Nephron progenitor cell (in vitro differentiated cells): ENCODE results near the gene KBTBD4.
"Not testable (repeated sequence)": the region's sequence is repeated elsewhere in the genome, so short reads cannot be mapped to it uniquely, and the experiment has no call there.

Experiments used
- DNase-seq: peaks from one replicate; pipeline ENCODE4 v3.0.0; 2021
- H3K27ac Mint-ChIP-seq: 2 replicates; pipeline ENCODE4 v1.8.0; 2021; ENCODE audit warnings: mild to moderate bottlenecking, moderate library complexity, mixed read lengths
- H3K27me3 Mint-ChIP-seq: 2 replicates; pipeline ENCODE4 v1.8.0; 2021; ENCODE audit warnings: mild to moderate bottlenecking, low read depth, mixed read lengths; ENCODE audit not compliant: poor library complexity
- H3K36me3 Mint-ChIP-seq: 2 replicates; pipeline ENCODE4 v1.8.0; 2021; ENCODE audit warnings: low read depth, mixed read lengths
- H3K4me1 Mint-ChIP-seq: 2 replicates; pipeline ENCODE4 v1.8.0; 2021; ENCODE audit warnings: mixed read lengths
- H3K4me3 Mint-ChIP-seq: 2 replicates; pipeline ENCODE4 v1.8.0; 2021; ENCODE audit warnings: mild to moderate bottlenecking, moderate library complexity, mixed read lengths
- H3K9me3 Mint-ChIP-seq: 2 replicates; pipeline ENCODE4 v1.8.0; 2021; ENCODE audit warnings: mild to moderate bottlenecking, moderate library complexity, mixed read lengths
- TF ChIP-seq, protein P1 (sequence below): fragments of 200-600 bp; sonication (generic); IDR thresholded peaks from 2 replicates; pipeline ENCODE4 v1.5.0; 2021; ENCODE audit warnings: antibody characterized with exemption

The KBTBD4 gene

GRCh38 chr11:47570651-47571356, 8.0 kb downstream of the KBTBD4 start:
- Mint-ChIP-seq H3K27me3 (no peaks in the 10 kb centered on the region), H3K4me3 (no peak overlapping the region), H3K9me3 (no peaks in the 10 kb centered on the region), H3K36me3 (peaks cover 48% of the 10 kb centered on the region), H3K4me1 (peaks cover 10% of the 10 kb centered on the region), H3K27ac (no peak overlapping the region)
- DNase-seq: no peak
- TF ChIP-seq, protein P1, sequence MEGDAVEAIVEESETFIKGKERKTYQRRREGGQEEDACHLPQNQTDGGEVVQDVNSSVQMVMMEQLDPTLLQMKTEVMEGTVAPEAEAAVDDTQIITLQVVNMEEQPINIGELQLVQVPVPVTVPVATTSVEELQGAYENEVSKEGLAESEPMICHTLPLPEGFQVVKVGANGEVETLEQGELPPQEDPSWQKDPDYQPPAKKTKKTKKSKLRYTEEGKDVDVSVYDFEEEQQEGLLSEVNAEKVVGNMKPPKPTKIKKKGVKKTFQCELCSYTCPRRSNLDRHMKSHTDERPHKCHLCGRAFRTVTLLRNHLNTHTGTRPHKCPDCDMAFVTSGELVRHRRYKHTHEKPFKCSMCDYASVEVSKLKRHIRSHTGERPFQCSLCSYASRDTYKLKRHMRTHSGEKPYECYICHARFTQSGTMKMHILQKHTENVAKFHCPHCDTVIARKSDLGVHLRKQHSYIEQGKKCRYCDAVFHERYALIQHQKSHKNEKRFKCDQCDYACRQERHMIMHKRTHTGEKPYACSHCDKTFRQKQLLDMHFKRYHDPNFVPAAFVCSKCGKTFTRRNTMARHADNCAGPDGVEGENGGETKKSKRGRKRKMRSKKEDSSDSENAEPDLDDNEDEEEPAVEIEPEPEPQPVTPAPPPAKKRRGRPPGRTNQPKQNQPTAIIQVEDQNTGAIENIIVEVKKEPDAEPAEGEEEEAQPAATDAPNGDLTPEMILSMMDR: no peak

DNA sequence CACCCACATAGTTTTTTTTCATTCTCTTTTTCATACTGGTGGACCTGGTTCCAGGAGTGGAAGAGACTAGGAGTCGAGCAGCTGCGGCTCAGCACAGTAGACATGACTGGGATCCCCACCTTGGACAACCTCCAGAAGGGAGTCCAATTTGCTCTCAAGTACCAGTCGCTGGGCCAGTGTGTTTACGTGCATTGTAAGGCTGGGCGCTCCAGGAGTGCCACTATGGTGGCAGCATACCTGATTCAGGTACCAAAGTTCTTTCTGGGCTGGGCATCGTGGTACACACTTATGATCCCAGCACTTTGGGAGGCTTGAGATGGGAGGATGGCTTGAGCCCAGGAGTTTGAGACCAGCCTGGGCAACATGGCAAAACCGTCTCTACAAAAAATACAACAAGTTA, 9.1 kb downstream of the KBTBD4 start:
- Mint-ChIP-seq H3K9me3 (no peaks in the 10 kb centered on the region), H3K4me3 (no peak overlapping the region), H3K36me3 (peaks cover 36% of the 10 kb centered on the region), H3K27me3 (no peaks in the 10 kb centered on the region), H3K27ac (no peak overlapping the region), H3K4me1 (peaks cover 14% of the 10 kb centered on the region)
- TF ChIP-seq, protein P1: no peak
- DNase-seq: no peak

DNA sequence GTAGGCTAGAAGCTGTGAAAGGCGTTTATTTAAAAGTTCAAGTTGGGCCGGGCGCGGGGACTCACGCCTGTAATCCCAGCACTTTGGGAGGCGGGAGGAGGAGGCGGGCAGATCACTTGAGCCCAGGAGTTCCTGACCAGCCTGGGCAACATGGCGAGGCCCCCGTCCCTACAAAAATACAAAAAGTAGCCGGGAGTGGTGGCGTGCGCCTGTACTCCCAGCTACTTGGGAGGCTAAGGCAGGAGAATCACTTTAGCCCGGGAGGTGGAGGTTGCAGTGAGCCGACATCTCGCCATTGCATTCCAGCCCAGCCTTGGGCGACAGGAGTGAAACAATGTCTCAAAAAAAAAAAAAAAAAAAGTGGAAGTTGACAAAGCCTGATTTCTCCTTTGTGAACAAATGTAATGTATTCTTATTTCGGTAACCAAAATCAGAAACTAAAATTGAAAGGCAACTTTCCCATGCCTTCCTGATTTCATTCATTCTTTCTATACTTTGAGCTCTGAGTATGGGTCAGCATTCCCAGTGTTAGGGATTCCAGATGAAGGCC, 12.5 kb downstream of the KBTBD4 start:
- peak overlapping the region; percentile 85 for H3K4me3 Mint-ChIP-seq
- peaks cover 14% of the 10 kb centered on the region for H3K4me1 Mint-ChIP-seq
- no peaks in the 10 kb centered on the region for H3K9me3 Mint-ChIP-seq
- TF ChIP-seq, protein P1: no peak
- peaks cover 10% of the 10 kb centered on the region for H3K36me3 Mint-ChIP-seq
- H3K27ac Mint-ChIP-seq: no peak overlapping the region
- no peaks in the 10 kb centered on the region for H3K27me3 Mint-ChIP-seq
- DNase-seq: no peak

DNA sequence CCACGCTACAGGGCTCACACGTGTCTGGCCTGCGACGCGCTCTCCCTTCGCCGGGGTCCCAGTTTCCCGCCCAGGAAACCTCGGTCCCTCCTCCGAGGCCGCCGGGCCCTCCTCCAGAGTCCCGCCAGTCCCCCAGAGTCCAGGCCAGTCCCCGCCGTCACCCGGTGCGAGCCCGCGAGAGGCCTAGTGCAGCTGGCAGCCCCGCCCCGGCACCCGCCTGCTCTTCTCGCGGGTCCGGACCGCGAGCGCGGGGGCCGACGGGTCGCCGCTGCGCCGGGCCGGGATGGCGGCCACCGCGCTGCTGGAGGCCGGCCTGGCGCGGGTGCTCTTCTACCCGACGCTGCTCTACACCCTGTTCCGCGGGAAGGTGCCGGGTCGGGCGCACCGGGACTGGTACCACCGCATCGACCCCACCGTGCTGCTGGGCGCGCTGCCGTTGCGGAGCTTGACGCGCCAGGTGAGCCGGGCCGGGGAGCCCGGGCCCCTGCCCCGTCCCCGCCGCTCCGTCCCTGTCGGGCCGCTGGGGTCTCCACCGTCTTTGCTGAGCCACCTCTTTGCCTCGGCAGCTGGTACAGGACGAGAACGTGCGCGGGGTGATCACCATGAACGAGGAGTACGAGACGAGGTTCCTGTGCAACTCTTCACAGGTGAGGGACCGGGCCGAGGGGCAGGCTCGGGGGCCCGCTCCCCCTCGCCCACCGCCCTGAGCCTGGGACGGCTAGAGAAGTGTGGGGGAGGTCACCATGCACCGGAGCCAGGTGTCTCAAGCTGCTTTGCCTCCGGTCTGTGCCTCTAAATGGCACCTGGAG, 13.2 kb downstream of the KBTBD4 start, which contains the start of gene PTPMT1:
Gene PTPMT1 (plus strand): TSS at position 260 of the 809 bp plus-strand sequence. CDS start 24 bp downstream, at position 284.
- Mint-ChIP-seq H3K9me3 (no peaks in the 10 kb centered on the region), H3K36me3 (peaks cover 9% of the 10 kb centered on the region), H3K27me3 (peaks cover 3% of the 10 kb centered on the region), H3K4me3 (peak within 1 kb of the TSS; percentile 85), H3K4me1 (peaks cover 14% of the 10 kb centered on the region), H3K27ac (peak within 1 kb of the TSS; percentile 66)
- TF ChIP-seq, protein P1: no peak
- peak; percentile 78 for DNase-seq

GRCh38 chr11:47564933-47565339, 13.8 kb downstream of the KBTBD4 start:
- H3K27me3 Mint-ChIP-seq: peaks cover 3% of the 10 kb centered on the region
- TF ChIP-seq, protein P1: no peak
- peaks cover 9% of the 10 kb centered on the region for H3K36me3 Mint-ChIP-seq
- peak overlapping the region; percentile 72 for H3K4me3 Mint-ChIP-seq
- no peak for DNase-seq
- H3K9me3 Mint-ChIP-seq: no peaks in the 10 kb centered on the region
- H3K27ac Mint-ChIP-seq: peak overlapping the region; percentile 66
- H3K4me1 Mint-ChIP-seq: peaks cover 14% of the 10 kb centered on the region

DNA sequence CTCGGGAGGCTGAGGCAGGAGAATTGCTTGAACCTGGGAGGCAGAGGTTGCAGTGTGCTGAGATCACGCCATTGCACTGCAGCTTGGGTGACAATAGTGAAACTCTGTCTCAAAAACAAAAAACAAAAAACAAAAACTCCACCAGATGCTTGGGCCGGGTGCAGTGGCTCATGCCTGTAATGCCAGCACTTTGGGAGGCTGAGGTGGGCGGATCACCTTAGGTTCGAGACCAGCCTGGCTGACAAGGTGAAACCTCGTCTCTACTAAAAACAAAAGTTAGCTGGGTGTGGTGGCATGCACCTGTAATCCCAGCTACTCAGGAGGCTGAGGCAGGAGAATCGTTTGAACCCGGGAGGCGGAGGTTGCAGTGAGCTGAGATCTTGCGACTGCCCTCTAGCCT, 14.4 kb downstream of the KBTBD4 start:
- H3K36me3 Mint-ChIP-seq, H3K9me3 Mint-ChIP-seq, DNase-seq, H3K27ac Mint-ChIP-seq, H3K4me3 Mint-ChIP-seq, H3K27me3 Mint-ChIP-seq: not testable (repeated sequence)
- peaks cover 14% of the 10 kb centered on the region for H3K4me1 Mint-ChIP-seq

DNA sequence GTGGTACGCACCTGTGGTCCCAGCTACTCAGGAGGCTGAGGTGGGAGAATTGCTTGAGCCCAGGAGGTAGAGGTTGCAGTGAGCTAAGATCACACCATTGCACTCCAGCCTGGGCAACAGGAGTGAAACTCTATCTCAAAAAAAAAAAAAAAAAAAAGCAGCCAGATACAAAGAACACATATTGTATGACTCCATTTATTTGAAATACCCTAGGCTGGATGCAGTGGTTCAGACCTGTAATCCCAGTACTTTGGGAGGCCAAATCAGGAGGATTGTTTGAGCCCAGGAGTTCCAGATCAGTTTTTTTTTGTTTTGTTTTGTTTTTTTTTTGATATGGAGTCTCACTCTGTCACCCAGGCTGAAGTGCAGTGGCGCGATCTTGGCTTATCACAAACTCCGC, 16.4 kb downstream of the KBTBD4 start:
- not testable (repeated sequence) for H3K4me3 Mint-ChIP-seq, H3K9me3 Mint-ChIP-seq, H3K27ac Mint-ChIP-seq, H3K27me3 Mint-ChIP-seq, DNase-seq, H3K36me3 Mint-ChIP-seq
- H3K4me1 Mint-ChIP-seq: peaks cover 14% of the 10 kb centered on the region
